GM12801 (cell line): ENCODE measurements around the gene SH3RF3.

ENCODE experiments used
- TF ChIP-seq, protein P1 (sequence below): IDR thresholded peaks from one replicate; pipeline ENCODE4 v1.5.1; 2011; ENCODE audit warnings: control low read depth; ENCODE audit not compliant: insufficient read length; ENCODE audit errors: extremely low read depth

The SH3RF3 gene

GRCh38 chr2:109375131-109375561 is 246.1 kb downstream of the SH3RF3 start:
- TF ChIP-seq, protein P1, sequence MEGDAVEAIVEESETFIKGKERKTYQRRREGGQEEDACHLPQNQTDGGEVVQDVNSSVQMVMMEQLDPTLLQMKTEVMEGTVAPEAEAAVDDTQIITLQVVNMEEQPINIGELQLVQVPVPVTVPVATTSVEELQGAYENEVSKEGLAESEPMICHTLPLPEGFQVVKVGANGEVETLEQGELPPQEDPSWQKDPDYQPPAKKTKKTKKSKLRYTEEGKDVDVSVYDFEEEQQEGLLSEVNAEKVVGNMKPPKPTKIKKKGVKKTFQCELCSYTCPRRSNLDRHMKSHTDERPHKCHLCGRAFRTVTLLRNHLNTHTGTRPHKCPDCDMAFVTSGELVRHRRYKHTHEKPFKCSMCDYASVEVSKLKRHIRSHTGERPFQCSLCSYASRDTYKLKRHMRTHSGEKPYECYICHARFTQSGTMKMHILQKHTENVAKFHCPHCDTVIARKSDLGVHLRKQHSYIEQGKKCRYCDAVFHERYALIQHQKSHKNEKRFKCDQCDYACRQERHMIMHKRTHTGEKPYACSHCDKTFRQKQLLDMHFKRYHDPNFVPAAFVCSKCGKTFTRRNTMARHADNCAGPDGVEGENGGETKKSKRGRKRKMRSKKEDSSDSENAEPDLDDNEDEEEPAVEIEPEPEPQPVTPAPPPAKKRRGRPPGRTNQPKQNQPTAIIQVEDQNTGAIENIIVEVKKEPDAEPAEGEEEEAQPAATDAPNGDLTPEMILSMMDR: no peak

GRCh38 chr2:109375656-109376055 is 246.7 kb downstream of the SH3RF3 start:
- TF ChIP-seq, protein P1: no peak

DNA sequence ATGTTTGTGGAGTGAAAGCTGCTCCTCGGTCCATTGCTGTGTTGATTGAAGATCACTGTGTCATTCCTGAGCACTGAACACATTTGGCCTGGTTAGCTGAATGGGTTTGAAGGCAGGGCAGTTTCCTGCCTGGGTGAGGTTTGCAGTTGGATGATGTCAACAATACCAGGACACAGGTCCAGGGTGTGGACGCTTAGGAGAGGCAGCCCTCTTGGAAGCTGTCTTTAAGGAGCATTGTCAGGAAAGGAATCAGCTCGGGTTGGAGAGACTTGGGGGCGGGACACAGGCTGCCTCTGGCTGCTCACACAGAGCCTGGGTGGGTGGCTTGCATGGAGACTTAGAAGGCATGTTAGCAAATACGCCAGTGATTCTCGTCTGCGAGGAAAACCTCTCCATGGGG is 247.1 kb downstream of the SH3RF3 start:
- TF ChIP-seq, protein P1: no peak

DNA sequence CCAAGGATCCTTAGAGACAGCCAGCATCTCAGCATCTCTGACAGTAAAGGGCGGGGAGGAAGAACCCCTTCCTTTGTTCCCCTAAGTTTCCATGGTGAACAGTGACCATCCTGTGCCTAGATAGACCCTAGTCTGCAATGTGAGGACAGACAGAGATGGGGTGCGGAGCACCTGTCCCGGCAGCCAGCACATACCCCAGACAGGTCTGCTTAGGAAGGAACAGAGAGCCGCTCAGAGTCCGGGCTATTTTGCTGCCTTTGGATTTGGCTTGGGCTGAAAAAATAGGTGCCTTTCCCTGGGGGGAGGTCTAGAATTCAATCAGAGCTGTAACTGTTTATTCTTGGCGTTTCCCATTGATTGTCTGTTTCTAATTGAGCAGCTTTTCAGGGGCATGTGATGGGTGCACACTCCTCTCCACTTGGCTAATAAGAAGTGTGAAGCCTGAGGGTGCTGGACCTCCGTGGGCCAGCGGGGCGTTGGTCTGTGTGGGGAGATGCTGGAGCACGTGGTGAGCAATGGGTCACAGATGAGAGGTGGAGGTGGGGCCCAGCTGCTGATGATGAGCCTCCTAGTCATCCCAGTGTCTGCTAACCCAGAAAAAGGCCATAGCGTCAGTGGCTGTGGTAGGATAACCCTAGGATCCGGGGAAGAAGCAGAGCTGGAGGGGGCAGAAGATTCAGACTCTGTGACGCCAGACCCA is 247.9 kb downstream of the SH3RF3 start:
- TF ChIP-seq, protein P1: no peak

- TF ChIP-seq, protein P1: no peak
These were observed 249.0 kb downstream of the SH3RF3 start for GRCh38 chr2:109377976-109378375.

DNA sequence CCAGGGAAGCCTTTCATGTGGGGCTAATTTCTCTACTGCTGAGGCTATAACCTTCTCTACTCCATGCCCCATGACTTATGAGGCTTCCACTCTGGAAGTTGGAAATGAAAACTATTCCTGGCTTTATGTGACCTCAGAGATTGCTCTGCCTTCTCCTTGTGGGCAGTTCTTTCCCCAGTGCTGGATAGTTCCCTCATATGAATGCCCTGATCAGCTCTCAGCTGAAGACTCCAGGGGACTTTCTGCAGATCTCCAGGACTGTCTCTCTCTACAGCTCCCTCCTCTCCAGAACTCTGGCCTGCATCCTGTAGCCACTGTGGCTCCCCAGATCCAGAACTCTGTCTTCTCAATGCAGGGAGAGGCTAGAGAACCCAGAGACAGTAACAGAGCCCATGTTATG is 249.7 kb downstream of the SH3RF3 start:
- TF ChIP-seq, protein P1: no peak

- TF ChIP-seq, protein P1: no peak
These were observed 250.5 kb downstream of the SH3RF3 start for GRCh38 chr2:109379507-109379906.
